Mucosa of stomach (tissue), 1 donor: ENCODE measurements around the gene ALOX5AP.

Experiments
- H3K27me3 ChIP-seq: one replicate; pipeline ENCODE4 v1.7.0; 2013; ENCODE audit warnings: mild to moderate bottlenecking, low read length; ENCODE audit not compliant: control insufficient read depth, insufficient read depth
- H3K36me3 ChIP-seq: one replicate; pipeline ENCODE4 v1.7.0; 2013; ENCODE audit warnings: low read length; ENCODE audit not compliant: control insufficient read depth, insufficient read depth
- H3K4me1 ChIP-seq: one replicate; pipeline ENCODE4 v1.7.0; 2013; ENCODE audit warnings: mild to moderate bottlenecking, low read length; ENCODE audit not compliant: control insufficient read depth, insufficient read depth
- H3K4me3 ChIP-seq: one replicate; pipeline ENCODE4 v1.7.0; 2013; ENCODE audit warnings: low read length
- H3K9ac ChIP-seq: one replicate; pipeline ENCODE4 v1.7.0; 2013; ENCODE audit warnings: mild to moderate bottlenecking, low read length, moderate library complexity
- H3K9me3 ChIP-seq: one replicate; pipeline ENCODE4 v1.7.0; 2013; ENCODE audit warnings: mild to moderate bottlenecking, low read length, moderate library complexity; ENCODE audit not compliant: control insufficient read depth
- donor health status: Pancreatic carcinoma.

The ALOX5AP gene

GRCh38 chr13:30731361-30732045, 3.8 kb upstream of the ALOX5AP start:
- H3K4me1 ChIP-seq: no peaks in the 10 kb centered on the region
- no peaks in the 10 kb centered on the region for H3K9me3 ChIP-seq
- H3K36me3 ChIP-seq: no peaks in the 10 kb centered on the region
- H3K9ac ChIP-seq: peak overlapping the region; percentile 15
- no peak overlapping the region for H3K4me3 ChIP-seq
- H3K27me3 ChIP-seq: peaks cover 17% of the 10 kb centered on the region

- no peak overlapping the region for H3K4me3 ChIP-seq
- H3K9ac ChIP-seq: no peak overlapping the region
- H3K9me3 ChIP-seq: no peaks in the 10 kb centered on the region
- H3K4me1 ChIP-seq: no peaks in the 10 kb centered on the region
- H3K27me3 ChIP-seq: peaks cover 17% of the 10 kb centered on the region
- no peaks in the 10 kb centered on the region for H3K36me3 ChIP-seq
These were observed 3.3 kb upstream of the ALOX5AP start for GRCh38 chr13:30732046-30732390.

- no peaks in the 10 kb centered on the region for H3K36me3 ChIP-seq
- H3K9ac ChIP-seq: no peak overlapping the region
- peaks cover 17% of the 10 kb centered on the region for H3K27me3 ChIP-seq
- no peak overlapping the region for H3K4me3 ChIP-seq
- H3K4me1 ChIP-seq: peaks cover 8% of the 10 kb centered on the region
- no peaks in the 10 kb centered on the region for H3K9me3 ChIP-seq
These were observed 904 bp upstream of the ALOX5AP start for GRCh38 chr13:30734439-30734838.

DNA sequence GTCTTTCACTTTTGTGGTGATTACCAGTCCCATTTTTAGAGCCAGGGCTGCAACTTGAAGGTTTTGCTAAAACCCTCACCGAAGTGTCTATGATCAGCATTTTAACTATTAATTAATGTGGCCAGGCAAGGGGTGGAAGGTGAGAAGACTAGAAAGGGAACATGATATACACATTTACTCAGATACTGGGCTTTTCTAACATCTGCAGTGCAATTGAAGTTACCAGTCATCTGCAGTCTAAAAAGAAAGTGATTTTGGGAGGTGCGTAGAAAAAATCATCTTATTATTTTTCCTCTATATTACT, 481 bp downstream of the ALOX5AP start:
- Histone ChIP-seq H3K9me3 (no peaks in the 10 kb centered on the region), H3K4me1 (peaks cover 20% of the 10 kb centered on the region), H3K9ac (no peak overlapping the region), H3K36me3 (no peaks in the 10 kb centered on the region), H3K27me3 (peaks cover 17% of the 10 kb centered on the region), H3K4me3 (no peak overlapping the region)

GRCh38 chr13:30736461-30737320, 1.3 kb downstream of the ALOX5AP start:
- H3K9me3 ChIP-seq: no peaks in the 10 kb centered on the region
- H3K27me3 ChIP-seq: peaks cover 9% of the 10 kb centered on the region
- H3K4me1 ChIP-seq: peaks cover 20% of the 10 kb centered on the region
- no peak overlapping the region for H3K4me3 ChIP-seq
- H3K9ac ChIP-seq: peak overlapping the region; percentile 35
- no peaks in the 10 kb centered on the region for H3K36me3 ChIP-seq

- H3K9ac ChIP-seq: peak overlapping the region; percentile 35
- no peaks in the 10 kb centered on the region for H3K27me3 ChIP-seq
- no peak overlapping the region for H3K4me3 ChIP-seq
- no peaks in the 10 kb centered on the region for H3K36me3 ChIP-seq
- H3K9me3 ChIP-seq: no peaks in the 10 kb centered on the region
- H3K4me1 ChIP-seq: peaks cover 20% of the 10 kb centered on the region
These were observed 2.4 kb downstream of the ALOX5AP start for GRCh38 chr13:30737511-30738337.

GRCh38 chr13:30738526-30739236, 3.3 kb downstream of the ALOX5AP start:
- Histone ChIP-seq H3K4me3 (no peak overlapping the region), H3K4me1 (peaks cover 29% of the 10 kb centered on the region)

DNA sequence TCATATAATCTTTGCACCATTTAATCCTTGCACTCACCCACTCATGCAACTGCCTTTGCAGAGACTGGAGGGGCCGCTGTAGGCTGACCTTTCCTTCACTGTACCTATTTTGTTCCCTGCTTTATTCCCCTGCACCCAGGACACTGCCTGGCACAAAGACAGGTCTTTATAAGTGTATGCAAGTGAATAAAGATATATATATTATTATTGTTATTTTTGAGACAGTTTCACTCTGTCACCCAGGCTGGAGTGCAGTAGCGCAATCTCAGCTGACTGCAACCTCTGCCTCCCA, 3.8 kb downstream of the ALOX5AP start:
- H3K36me3 ChIP-seq: no peaks in the 10 kb centered on the region
- no peaks in the 10 kb centered on the region for H3K9me3 ChIP-seq
- H3K27me3 ChIP-seq: no peaks in the 10 kb centered on the region
- peaks cover 34% of the 10 kb centered on the region for H3K4me1 ChIP-seq
- H3K4me3 ChIP-seq: no peak overlapping the region
- no peak overlapping the region for H3K9ac ChIP-seq

More at GRCh38 chr13:30738526-30739236, 3.3 kb downstream of the ALOX5AP start:
- no peaks in the 10 kb centered on the region for H3K27me3 ChIP-seq
- H3K9ac ChIP-seq: no peak overlapping the region
- H3K9me3 ChIP-seq: no peaks in the 10 kb centered on the region
- H3K36me3 ChIP-seq: no peaks in the 10 kb centered on the region

GRCh38 chr13:30739761-30740642, 4.7 kb downstream of the ALOX5AP start:
- H3K27me3 ChIP-seq: no peaks in the 10 kb centered on the region
- no peaks in the 10 kb centered on the region for H3K9me3 ChIP-seq
- H3K36me3 ChIP-seq: no peaks in the 10 kb centered on the region
- H3K4me1 ChIP-seq: peaks cover 41% of the 10 kb centered on the region
- H3K4me3 ChIP-seq: no peak overlapping the region
- no peak overlapping the region for H3K9ac ChIP-seq

DNA sequence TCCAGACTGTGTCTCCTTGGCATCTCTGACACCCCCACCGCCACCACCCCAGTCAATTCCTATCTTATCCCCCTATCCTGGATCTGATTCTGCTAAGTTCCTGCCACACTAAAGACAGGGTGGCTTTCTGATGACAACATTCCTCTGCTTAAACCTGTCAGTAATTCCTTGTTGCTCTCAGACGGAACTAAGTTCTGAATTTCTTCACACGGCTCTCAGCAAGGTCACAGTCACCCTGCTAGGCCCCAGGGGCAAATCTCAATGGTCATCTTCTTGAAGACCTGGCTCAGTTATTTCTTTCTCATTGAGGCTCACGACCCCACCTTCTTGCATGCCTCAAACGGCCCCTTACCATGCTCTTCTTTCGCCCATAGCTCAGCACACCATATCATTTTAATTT, 7.6 kb downstream of the ALOX5AP start:
- Histone ChIP-seq H3K4me1 (peaks cover 50% of the 10 kb centered on the region), H3K9me3 (no peaks in the 10 kb centered on the region), H3K4me3 (no peak overlapping the region), H3K9ac (no peak overlapping the region), H3K36me3 (no peaks in the 10 kb centered on the region), H3K27me3 (no peaks in the 10 kb centered on the region)
